Thoracic aorta (tissue), 2 donors: ENCODE data around the gene CDKN2AIP. TPM values are rescaled to one million over a fixed set of nuclear protein-coding genes. Genes with fewer than 3 reads are reported as not detected.

Source experiments
- ATAC-seq: fragments of 150-250 bp; one replicate; pipeline ENCODE4 v1.8.0; 2017; ENCODE audit warnings: low read depth; ENCODE audit not compliant: insufficient number of reproducible peaks, low FRiP score
- DNase-seq: peaks from one replicate; pipeline ENCODE4 v3.0.0-alpha.2; 2020; ENCODE audit warnings: low spot score
- H3K27ac ChIP-seq, 2 donors: fragments of 200-600 bp; sonication (generic); 1 replicate in 1 of 2; 2 replicates in 1 of 2; pipeline ENCODE4 v1.5.1; 2016; ENCODE audit warnings: mild to moderate bottlenecking in 2 of 2, moderate library complexity in 2 of 2
- H3K27me3 ChIP-seq: fragments of 200-600 bp; sonication (generic); replicated peaks from 2 replicates; pipeline ENCODE4 v1.6.0; 2016; ENCODE audit warnings: mild to moderate bottlenecking; ENCODE audit not compliant: insufficient read depth
- H3K36me3 ChIP-seq: fragments of 200-600 bp; sonication (generic); one replicate; pipeline ENCODE4 v1.5.1; 2016
- H3K4me1 ChIP-seq, 2 donors: fragments of 200-600 bp; sonication (generic); 1 replicate in 1 of 2; 2 replicates in 1 of 2; pipeline versions ENCODE4 v1.5.1 to v1.6.0; 2016; ENCODE audit warnings: low read depth in 2 of 2, mild to moderate bottlenecking in 1 of 2; ENCODE audit not compliant: control insufficient read depth in 1 of 2
- H3K4me3 ChIP-seq: fragments of 200-600 bp; sonication (generic); 2 replicates; pipeline ENCODE4 v1.5.1; 2016; ENCODE audit warnings: mild to moderate bottlenecking
- H3K9me3 ChIP-seq: fragments of 200-600 bp; sonication (generic); 2 replicates; pipeline ENCODE4 v1.5.1; 2016
- CTCF ChIP-seq: fragments of 200-600 bp; sonication (generic); IDR thresholded peaks from one replicate; pipeline ENCODE4 v1.5.1; 2019; ENCODE audit warnings: antibody characterized with exemption
- total RNA-seq, 2 donors: library from RNA; depleted of rRNA; stranded (reverse); fragments of >200 nt; gene quantifications; one replicate each; pipeline versions ENCODE4 v1.1.0 to v1.2.3, GENCODE V29; 2016

The CDKN2AIP gene
- total RNA-seq, 2 donors from 2014 or later, result 12.9 to 20.5 TPM

GRCh38 chr4:183424109-183424744, 20.2 kb upstream of the CDKN2AIP start:
- no peak for ATAC-seq
- no peak for DNase-seq
- TF ChIP-seq CTCF, result no peak

DNA sequence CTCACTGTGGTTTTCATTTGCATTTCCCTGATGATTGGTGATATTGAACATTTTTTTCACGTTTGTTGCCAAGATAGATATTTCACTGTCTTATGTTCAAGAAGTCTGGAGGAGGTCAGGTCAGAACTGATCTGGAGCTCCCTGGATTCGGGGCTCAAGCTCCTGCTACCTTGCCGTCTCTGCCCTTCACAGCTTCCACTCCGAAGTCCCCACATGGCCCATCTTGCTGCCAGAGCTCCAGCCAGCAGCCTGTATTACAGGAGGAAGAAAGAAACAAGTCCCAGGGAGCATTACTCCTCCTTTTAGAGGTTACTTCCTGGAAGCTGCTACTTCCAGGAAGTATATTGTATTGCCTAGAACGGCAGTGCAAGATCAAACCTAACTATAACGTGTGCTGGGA, 17.9 kb upstream of the CDKN2AIP start:
- DNase-seq (no peak), ATAC-seq (no peak)
- Histone ChIP-seq H3K27ac (no peak overlapping the region), H3K36me3 (no peaks in the 10 kb centered on the region), H3K9me3 (no peaks in the 10 kb centered on the region), H3K4me3 (no peak overlapping the region), H3K27me3 (no peaks in the 10 kb centered on the region), H3K4me1 (no peaks in the 10 kb centered on the region)
- TF ChIP-seq CTCF, result no peak

More at GRCh38 chr4:183424109-183424744, 20.2 kb upstream of the CDKN2AIP start:
- Histone ChIP-seq H3K27ac (no peak overlapping the region), H3K27me3 (no peaks in the 10 kb centered on the region), H3K4me1 (no peaks in the 10 kb centered on the region), H3K36me3 (no peaks in the 10 kb centered on the region), H3K9me3 (no peaks in the 10 kb centered on the region), H3K4me3 (no peak overlapping the region)

GRCh38 chr4:183429489-183429888, 14.9 kb upstream of the CDKN2AIP start:
- Histone ChIP-seq H3K9me3 (no peaks in the 10 kb centered on the region), H3K27ac (no peak overlapping the region), H3K4me1 (no peaks in the 10 kb centered on the region), H3K4me3 (no peak overlapping the region), H3K27me3 (no peaks in the 10 kb centered on the region), H3K36me3 (no peaks in the 10 kb centered on the region)
- DNase-seq (no peak), ATAC-seq (no peak)
- no peak for TF ChIP-seq CTCF

- ATAC-seq (no peak), DNase-seq (no peak)
- Histone ChIP-seq H3K4me1 (no peaks in the 10 kb centered on the region), H3K27me3 (no peaks in the 10 kb centered on the region), H3K9me3 (no peaks in the 10 kb centered on the region), H3K27ac (no peak overlapping the region), H3K36me3 (no peaks in the 10 kb centered on the region), H3K4me3 (no peak overlapping the region)
- no peak for TF ChIP-seq CTCF
Observed at GRCh38 chr4:183430317-183430993, 14.0 kb upstream of the CDKN2AIP start.

DNA sequence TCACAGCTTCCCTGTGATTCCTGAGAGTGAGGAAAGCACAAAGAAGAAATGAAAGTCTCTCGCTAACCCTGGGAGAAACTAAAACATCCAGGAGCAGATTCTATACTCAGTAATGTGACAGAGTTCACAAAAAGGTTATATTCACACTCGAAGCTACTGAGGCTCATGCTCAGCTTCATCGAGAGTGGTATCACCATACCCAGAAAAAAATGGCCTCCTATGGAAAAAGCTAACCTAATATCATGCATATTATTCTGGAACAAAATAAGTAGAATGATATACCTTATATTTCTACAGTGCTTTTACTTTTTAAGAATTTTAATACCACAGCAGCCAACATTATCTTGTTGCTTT, 13.5 kb upstream of the CDKN2AIP start:
- Histone ChIP-seq H3K9me3 (no peaks in the 10 kb centered on the region), H3K27me3 (no peaks in the 10 kb centered on the region), H3K4me1 (no peaks in the 10 kb centered on the region), H3K27ac (no peak overlapping the region), H3K36me3 (no peaks in the 10 kb centered on the region), H3K4me3 (no peak overlapping the region)
- ATAC-seq, result no peak
- no peak for TF ChIP-seq CTCF
- no peak for DNase-seq
